GM18502 (cell line): ENCODE results near the gene BUB1.
"Not testable (repeated sequence)": the region's sequence is repeated elsewhere in the genome, so short reads cannot be mapped to it uniquely, and the experiment has no call there.

Experiments used
- ATAC-seq: cut with Tn5 transposase; IDR thresholded peaks from one replicate; pipeline ENCODE4 v1.9.1; 2021; ENCODE audit warnings: mild to moderate bottlenecking; ENCODE audit not compliant: unreplicated experiment, poor library complexity

Gene BUB1

DNA sequence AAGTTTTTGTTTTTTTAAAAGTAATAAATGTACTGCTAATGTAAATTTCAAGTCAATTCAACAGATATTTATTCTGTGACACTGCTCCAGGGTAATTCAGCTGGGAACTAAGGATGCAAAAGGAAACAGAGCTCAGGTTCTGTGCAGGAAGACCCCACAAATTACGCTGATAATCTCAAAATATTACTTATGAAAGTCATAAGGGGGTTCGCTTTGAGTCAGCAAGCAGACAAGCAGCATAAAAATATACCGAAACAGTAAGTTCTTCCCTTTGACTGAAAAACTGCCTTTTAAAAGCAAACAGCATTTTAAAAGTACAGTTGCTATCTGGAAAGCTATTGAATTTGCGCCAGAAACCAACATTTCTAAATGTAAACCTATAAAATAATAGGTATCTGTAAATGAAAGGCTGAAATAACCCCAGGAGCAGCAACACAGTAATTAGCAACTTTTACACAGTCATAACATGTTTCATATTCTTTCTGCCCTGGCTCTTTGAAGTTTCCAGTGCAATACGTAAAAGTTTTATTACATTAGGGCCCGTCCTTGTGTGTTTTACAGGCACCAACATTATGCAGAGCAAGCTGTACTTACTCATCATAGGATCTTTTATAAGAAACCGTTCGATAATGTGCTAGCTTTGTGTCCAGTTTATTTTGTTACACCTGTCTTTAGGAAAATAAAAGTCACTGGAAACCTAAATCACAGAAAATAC lies 68.9 kb downstream of the BUB1 start:
- peak; percentile 36 for ATAC-seq

- not testable (repeated sequence) for ATAC-seq
Observed at GRCh38 chr2:110605057-110605456, 72.8 kb downstream of the BUB1 start.

DNA sequence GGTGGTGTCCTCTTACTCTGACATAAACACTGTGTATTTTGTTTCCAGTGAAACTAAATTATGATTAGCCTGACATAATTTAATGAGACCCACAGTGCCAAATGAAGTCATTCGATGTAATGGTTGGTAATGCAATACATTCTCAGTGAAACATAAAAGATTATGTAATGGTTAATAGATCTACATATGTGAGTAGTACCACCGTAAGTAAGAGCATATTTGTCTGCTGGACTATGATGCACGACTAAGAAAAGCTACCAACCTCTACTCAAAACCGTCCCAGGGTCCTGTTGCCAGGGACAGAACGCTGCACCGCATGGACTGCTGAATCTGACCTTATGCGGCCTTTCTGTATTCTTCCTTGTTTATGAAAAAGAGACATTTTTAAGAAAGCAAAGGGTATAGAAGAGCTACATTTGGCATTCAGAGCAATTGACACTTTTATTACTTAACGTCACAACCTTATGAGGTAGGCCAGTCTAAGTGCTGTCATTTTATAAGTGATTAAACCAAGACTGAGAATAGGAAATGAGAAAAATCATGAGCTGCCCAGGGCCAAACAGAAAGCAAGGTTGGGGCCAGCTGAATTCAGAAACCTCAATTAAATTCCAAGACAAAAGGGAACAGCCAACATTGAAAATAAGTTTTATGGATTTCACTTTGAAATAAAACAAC lies 73.8 kb downstream of the BUB1 start:
- ATAC-seq = not testable (repeated sequence)

DNA sequence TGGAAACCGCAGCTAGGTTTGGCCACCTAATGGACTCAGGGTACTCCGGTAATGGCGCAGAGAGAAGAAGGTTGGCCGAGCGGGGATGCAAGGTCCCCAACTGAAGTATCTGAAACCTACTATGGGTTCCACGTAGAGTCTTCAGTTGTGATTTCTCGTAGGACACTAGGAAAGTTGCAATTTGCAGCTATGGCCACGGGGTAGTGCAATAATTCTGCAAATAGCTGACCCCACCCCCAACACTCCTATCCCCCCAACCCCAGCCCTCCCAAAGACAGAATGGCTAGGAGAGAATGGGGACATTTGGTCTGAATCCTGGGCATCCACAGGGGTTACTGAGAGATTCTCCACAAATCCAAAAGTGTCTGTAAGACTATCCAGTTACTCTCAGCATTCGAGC lies 75.7 kb downstream of the BUB1 start:
- ATAC-seq = not testable (repeated sequence)

DNA sequence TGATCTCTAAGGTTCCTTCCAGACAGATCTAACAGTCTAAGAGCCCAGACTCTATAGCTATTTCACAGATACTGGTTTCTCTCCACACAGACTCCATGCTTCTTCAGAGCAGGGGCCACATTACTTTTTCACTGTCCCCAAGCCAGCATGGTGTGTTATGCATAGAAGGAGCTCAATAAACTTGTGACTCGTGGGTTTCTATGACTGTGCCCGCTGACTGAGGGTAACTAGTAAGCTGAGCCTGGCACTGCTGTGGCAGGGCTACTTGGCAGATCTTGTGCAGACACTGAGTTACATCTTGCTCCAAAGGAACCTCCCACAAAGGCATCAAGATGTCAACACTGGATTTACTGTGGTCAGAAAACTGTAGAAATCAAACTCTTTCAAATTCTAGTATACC lies 85.9 kb downstream of the BUB1 start:
- not testable (repeated sequence) for ATAC-seq

DNA sequence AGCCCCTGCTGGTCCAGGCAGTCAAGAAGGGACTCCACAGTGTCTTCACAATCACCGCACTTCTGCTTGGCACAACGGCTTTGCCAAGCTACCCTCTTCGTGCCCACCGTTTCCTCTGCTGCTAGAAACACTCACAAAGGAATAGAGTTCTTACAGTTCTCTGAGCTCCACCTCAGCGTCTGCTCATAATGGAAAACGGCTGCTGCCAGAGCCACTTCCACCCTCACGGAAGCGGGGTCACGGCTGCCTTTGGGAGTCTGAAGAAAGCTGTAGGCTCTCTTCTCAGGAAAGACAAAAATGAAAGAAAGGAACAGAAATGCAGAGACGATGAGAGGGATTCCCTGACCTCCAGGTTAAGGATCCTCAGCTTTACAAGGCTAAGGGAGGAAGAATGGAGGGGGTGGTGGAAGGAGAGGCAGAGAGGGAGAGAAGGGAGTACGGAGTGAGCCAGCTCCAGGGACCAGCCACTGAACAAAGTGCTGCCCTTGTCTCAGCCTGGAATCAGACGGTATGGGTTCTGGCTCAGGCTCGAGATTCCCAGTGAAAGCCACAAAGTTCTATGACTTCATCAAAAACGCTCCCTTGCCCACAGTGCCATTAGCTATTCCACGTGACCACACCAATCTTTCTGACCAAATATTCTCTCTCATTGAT lies 88.1 kb downstream of the BUB1 start:
- ATAC-seq = not testable (repeated sequence)

- not testable (repeated sequence) for ATAC-seq
Observed at GRCh38 chr2:110588520-110588919, 89.3 kb downstream of the BUB1 start.
